HG03460 (cell line): ENCODE data around the gene RAB20.
A peak's percentile ranks its signal among the peaks of the same experiment; 100 is the strongest.
"Not testable (repeated sequence)": the region's sequence is repeated elsewhere in the genome, so short reads cannot be mapped to it uniquely, and the experiment has no call there.

Experiments used
- ATAC-seq: cut with Tn5 transposase; IDR thresholded peaks from one replicate; pipeline ENCODE4 v1.9.1; 2021; ENCODE audit not compliant: unreplicated experiment

The RAB20 gene

GRCh38 chr13:110561344-110562035 lies at the start of gene RAB20:
Gene RAB20 (minus strand): TSS chr13:110561722. CDS start chr13:110561519, 203 bp downstream.
- ATAC-seq, result peak; percentile 69

- peak; percentile 28 for ATAC-seq
Observed at GRCh38 chr13:110610955-110611595, 49.6 kb upstream of the RAB20 start.

- no peak for ATAC-seq
Observed at GRCh38 chr13:110607675-110608224, 46.2 kb upstream of the RAB20 start.

- ATAC-seq, result not testable (repeated sequence)
Observed at GRCh38 chr13:110606281-110606680, 44.8 kb upstream of the RAB20 start.

- no peak for ATAC-seq
Observed at GRCh38 chr13:110605132-110605531, 43.6 kb upstream of the RAB20 start.

- no peak for ATAC-seq
Observed at GRCh38 chr13:110600980-110601379, 39.5 kb upstream of the RAB20 start.

- ATAC-seq, result no peak
Observed at GRCh38 chr13:110600261-110600819, 38.8 kb upstream of the RAB20 start.

- ATAC-seq, result no peak
Observed at GRCh38 chr13:110597041-110597689, 35.6 kb upstream of the RAB20 start.

GRCh38 chr13:110593430-110594130 lies 32.1 kb upstream of the RAB20 start:
- ATAC-seq, result peak; percentile 75

- ATAC-seq, result no peak
Observed at GRCh38 chr13:110592665-110593064, 31.1 kb upstream of the RAB20 start.

- no peak for ATAC-seq
Observed at GRCh38 chr13:110590577-110590976, 29.1 kb upstream of the RAB20 start.

- ATAC-seq, result no peak
Observed at GRCh38 chr13:110589793-110590390, 28.4 kb upstream of the RAB20 start.

- ATAC-seq, result no peak
Observed at GRCh38 chr13:110583178-110583865, 21.8 kb upstream of the RAB20 start.

- ATAC-seq, result no peak
Observed at GRCh38 chr13:110582421-110582954, 21.0 kb upstream of the RAB20 start.

GRCh38 chr13:110581506-110582185 lies 20.1 kb upstream of the RAB20 start:
- ATAC-seq, result no peak

- ATAC-seq, result no peak
Observed at GRCh38 chr13:110580800-110581199, 19.3 kb upstream of the RAB20 start.

GRCh38 chr13:110578363-110578762 lies 16.8 kb upstream of the RAB20 start:
- ATAC-seq, result no peak

GRCh38 chr13:110576736-110577476 lies 15.4 kb upstream of the RAB20 start:
- no peak for ATAC-seq

- ATAC-seq, result no peak
Observed at GRCh38 chr13:110576070-110576394, 14.5 kb upstream of the RAB20 start.
